ENCODE data around the gene HAUS6. TPM values are rescaled to one million over a fixed set of nuclear protein-coding genes. Genes with fewer than 3 reads are reported as not detected.

HAUS6 gene
- total RNA-seq, 8 experiments from 2014 or later, result 5.8 to 30.3 (median 11.2) TPM

DNA sequence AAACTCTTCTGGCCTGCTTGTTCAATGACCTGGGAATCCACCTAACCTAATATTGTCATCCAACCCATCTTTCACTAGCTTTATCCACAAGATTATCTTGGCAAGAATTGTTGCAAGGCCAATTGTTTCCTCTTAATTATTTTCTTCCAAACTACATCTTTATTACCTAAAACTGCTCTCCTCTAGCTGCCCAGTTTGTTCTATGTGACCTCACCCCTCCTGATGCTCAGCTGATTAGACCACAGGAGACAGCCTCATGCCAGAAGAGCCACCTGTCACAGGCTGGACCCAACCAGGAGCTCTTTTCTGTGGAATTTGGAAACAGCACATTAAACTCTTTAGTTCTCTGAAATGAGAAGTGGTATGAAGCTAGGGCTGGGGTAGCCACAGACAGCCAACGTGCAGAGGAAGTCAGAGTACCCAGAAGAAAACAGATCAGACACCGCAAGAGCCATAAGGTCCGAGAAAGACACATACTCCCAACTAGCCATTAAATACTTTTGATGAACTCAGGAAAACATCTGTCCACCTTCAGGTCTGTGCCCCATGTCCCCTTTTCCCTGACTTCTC, 81.7 kb downstream of the HAUS6 start:
- no peak for ATAC-seq (replicated peaks in 6 of 8)
- no peaks in the 10 kb centered on the region for H3K4me1 ChIP-seq (replicated peaks in 1 of 2)
- no peak overlapping the region for H3K27ac ChIP-seq
- 20 to 90% (median 87%) methylated on average over 1 to 3 of the region's 3 CpGs; no CpG with 5 or more reads in 5 of the 10 experiments for WGBS, 10 experiments
- in situ Hi-C loops (cut with MboI; ENCODE audit: low pct_unique_long_range_greater_than_20kb in 2 of 9, low sequenced_read_pairs in 9 of 9, unreplicated experiment in 9 of 9), result loop anchor here in 5 of 9 experiments (10.0 to 25.0 kb wide), 5 partner anchors 384 to 784 kb away; no protein-coding TSS in a partner anchor
- no peak overlapping the region for H3K4me3 ChIP-seq

GRCh38 chr9:19018201-19018600, 84.5 kb downstream of the HAUS6 start:
- no peaks in the 10 kb centered on the region for H3K4me1 ChIP-seq (replicated peaks in 1 of 2)
- no peak overlapping the region for H3K27ac ChIP-seq
- 0 to 100% (median 71%) methylated on average over 1 to 3 of the region's 4 CpGs; no CpG with 5 or more reads in 2 of the 10 experiments for whole genome bisulfite sequencing, 10 experiments
- ATAC-seq (replicated peaks in 6 of 8), result no peak
- H3K4me3 ChIP-seq, result no peak overlapping the region
- in situ Hi-C loops (cut with MboI; ENCODE audit: low pct_unique_long_range_greater_than_20kb in 2 of 9, low sequenced_read_pairs in 9 of 9, unreplicated experiment in 9 of 9), result loop anchor here in 4 of 9 experiments (25.0 kb wide), 4 partner anchors 381 to 781 kb away; no protein-coding TSS in a partner anchor

- Histone ChIP-seq H3K4me3 (no peak overlapping the region), H3K4me1 (replicated peaks in 1 of 2) (peaks cover 0 to 3% of the 10 kb centered on the region in 2 donors), H3K27ac (no peak overlapping the region)
- in situ Hi-C loops (cut with MboI; ENCODE audit: low pct_unique_long_range_greater_than_20kb in 2 of 9, low sequenced_read_pairs in 9 of 9, unreplicated experiment in 9 of 9), result loop anchor here in 4 of 9 experiments (25.0 kb wide), 4 partner anchors 372 to 772 kb away; no protein-coding TSS in a partner anchor
- no peak for ATAC-seq (replicated peaks in 6 of 8)
- WGBS, 10 experiments, result 0 to 92% (median 73%) methylated on average over 1 to 5 of the region's 5 CpGs; no CpG with 5 or more reads in 1 of the 10 experiments
Observed at GRCh38 chr9:19009391-19009965, 93.2 kb downstream of the HAUS6 start.

Other genes starting within 250 kb of the HAUS6 start
- under 1 TPM; 0.21 to 0.92 (median 0.34) TPM for gene SAXO1, start 69.7 kb downstream of the HAUS6 start, total RNA-seq
- 10 to 100 TPM; 34.9 to 68.4 (median 52.3) TPM for gene RRAGA, start 53.5 kb downstream of the HAUS6 start, total RNA-seq
- gene PLIN2, start 24.6 kb upstream of the HAUS6 start, total RNA-seq, result 10 to 100 TPM; 10.6 to 65.5 (median 25.9) TPM
- 10 to 100 TPM; 20.2 to 56.4 (median 30.4) TPM for gene DENND4C, start 127.8 kb upstream of the HAUS6 start, total RNA-seq